Lung (tissue), 12 donors: ENCODE data around the gene OTP. TPM values are rescaled to one million over a fixed set of nuclear protein-coding genes. Genes with fewer than 3 reads are reported as not detected.

ENCODE experiments used
- ATAC-seq: fragments of 200-7000 bp; cut with Tn5 transposase; one replicate; pipeline ENCODE4 v1.9.1; 2020; ENCODE audit warnings: moderate number of reproducible peaks; ENCODE audit not compliant: insufficient read depth, low FRiP score
- DNase-seq, 3 donors: peaks; one replicate each; pipeline ENCODE4 v3.0.0-alpha.2; 2013 to 2017
- H3K27ac ChIP-seq, 2 donors: one replicate each; pipeline ENCODE4 v1.5.1; 2013; ENCODE audit warnings: mild to moderate bottlenecking in 2 of 2, moderate library complexity in 2 of 2, control low read depth in 1 of 2, inconsistent platforms in 1 of 2, low read depth in 1 of 2, low read length in 1 of 2
- H3K27me3 ChIP-seq, 3 donors: one replicate each; pipeline ENCODE4 v1.5.1; 2013; ENCODE audit warnings: low read length in 2 of 3; ENCODE audit not compliant: control insufficient read depth in 3 of 3, insufficient read depth in 3 of 3
- H3K36me3 ChIP-seq, 4 donors: one replicate each; pipeline ENCODE4 v1.5.1; 2013; ENCODE audit warnings: low read length in 4 of 4, mild to moderate bottlenecking in 1 of 4, moderate library complexity in 1 of 4; ENCODE audit not compliant: control insufficient read depth in 4 of 4, insufficient read depth in 4 of 4
- H3K4me1 ChIP-seq, 5 donors: one replicate each; pipeline ENCODE4 v1.5.1; 2013; ENCODE audit warnings: low read length in 5 of 5, mild to moderate bottlenecking in 2 of 5, moderate library complexity in 1 of 5; ENCODE audit not compliant: control insufficient read depth in 5 of 5, insufficient read depth in 5 of 5
- H3K4me3 ChIP-seq: one replicate; pipeline ENCODE4 v1.5.1; 2013; ENCODE audit warnings: mild to moderate bottlenecking, control low read depth, moderate library complexity
- H3K9ac ChIP-seq, 2 donors: one replicate each; pipeline ENCODE4 v1.5.1; 2013; ENCODE audit warnings: low read length in 2 of 2, control low read depth in 1 of 2; ENCODE audit not compliant: insufficient read depth in 1 of 2
- H3K9me3 ChIP-seq, 4 donors: one replicate each; pipeline ENCODE4 v1.5.1; 2013; ENCODE audit warnings: low read length in 3 of 4, mild to moderate bottlenecking in 1 of 4, moderate library complexity in 1 of 4; ENCODE audit not compliant: control insufficient read depth in 4 of 4, insufficient read depth in 3 of 4
- CTCF ChIP-seq: IDR thresholded peaks from 2 replicates; pipeline ENCODE4 v1.5.1; 2012; ENCODE audit warnings: mild to moderate bottlenecking; ENCODE audit errors: control extremely low read depth, extremely low read depth
- WGBS, 2 donors: extraction: QIAGEN DNeasy Blood & Tissue Kit; methylation state at CpG; one replicate each; pipeline ENCODE4 v1.1.7; 2013; 5-methylcytosine and 5-hydroxymethylcytosine counted together
- polyA plus RNA-seq, 2 donors: library from polyadenylated mRNA; stranded (reverse); fragments of 200-250 nt; gene quantifications; one replicate each; pipeline ENCODE4 v1.2.1, GENCODE V29; 2013
- total RNA-seq, 2 donors: library from RNA; depleted of rRNA in 1 of 2; stranded (reverse); fragments of >200 nt in 1 of 2; gene quantifications; one replicate each; pipeline ENCODE4 v1.2.1, GENCODE V29; 2014 to 2021
- donor health status: control.
- donor health status: control.
- donor health status: Bipolar disorder and iron deficiency.
- donor health status: healthy.
- donor health status: DM: yes; HTN: yes; CAD: no.

The OTP gene
- total and polyA plus RNA-seq, 4 donors, result not detected

- DNase-seq (peak in 2 of 3 donors; percentile 5 to 21), ATAC-seq (no peak)
- peaks cover 0 to 23% (median 0%) of the 10 kb centered on the region in 4 donors for H3K9me3 ChIP-seq
- H3K36me3 ChIP-seq, result no peaks in the 10 kb centered on the region
- no peak overlapping the region for H3K27ac ChIP-seq
- H3K27me3 ChIP-seq, result peaks cover 5 to 98% (median 97%) of the 10 kb centered on the region in 3 donors
- H3K4me1 ChIP-seq, result peaks cover 0 to 20% (median 12%) of the 10 kb centered on the region in 5 donors
- no peak overlapping the region for H3K9ac ChIP-seq
- 4 to 9% methylated on average over 43 of the region's 43 CpGs for whole genome bisulfite sequencing, 2 donors
- no peak for TF ChIP-seq CTCF
- no peak overlapping the region for H3K4me3 ChIP-seq
These were observed 1.1 kb downstream of the OTP start for GRCh38 chr5:77637170-77637997.

- no peak for TF ChIP-seq CTCF
- H3K9ac ChIP-seq, result no peak overlapping the region
- H3K27me3 ChIP-seq, result peaks cover 7 to 98% (median 97%) of the 10 kb centered on the region in 3 donors
- no peak for ATAC-seq
- no peak overlapping the region for H3K27ac ChIP-seq
- no peak overlapping the region for H3K4me3 ChIP-seq
- H3K9me3 ChIP-seq, result peaks cover 0 to 24% (median 0%) of the 10 kb centered on the region in 4 donors
- peak; percentile 1 to 16 (median 6) for DNase-seq
- H3K36me3 ChIP-seq, result no peaks in the 10 kb centered on the region
- WGBS, 2 donors, result 5 to 8% methylated on average over 33 to 34 of the region's 34 CpGs
- peaks cover 0 to 20% (median 12%) of the 10 kb centered on the region in 5 donors for H3K4me1 ChIP-seq
These were observed 1.8 kb downstream of the OTP start for GRCh38 chr5:77636641-77637169.

GRCh38 chr5:77635917-77636640 lies 2.4 kb downstream of the OTP start:
- 11 to 12% methylated on average over 30 of the region's 30 CpGs for WGBS, 2 donors
- no peak overlapping the region for H3K4me3 ChIP-seq
- peaks cover 7 to 98% (median 95%) of the 10 kb centered on the region in 3 donors for H3K27me3 ChIP-seq
- no peak overlapping the region for H3K27ac ChIP-seq
- H3K36me3 ChIP-seq, result no peaks in the 10 kb centered on the region
- no peak for TF ChIP-seq CTCF
- no peak overlapping the region for H3K9ac ChIP-seq
- H3K9me3 ChIP-seq, result peaks cover 0 to 24% (median 0%) of the 10 kb centered on the region in 4 donors
- peaks cover 0 to 21% (median 11%) of the 10 kb centered on the region in 5 donors for H3K4me1 ChIP-seq
- no peak for ATAC-seq
- DNase-seq, result peak in 2 of 3 donors; percentile 5 to 17
